ENCODE data around the gene ACSM2A.
A peak's percentile ranks its signal among the peaks of the same experiment; 100 is the strongest.
"Not testable (repeated sequence)": the region's sequence is repeated elsewhere in the genome, so short reads cannot be mapped to it uniquely, and the experiment has no call there.

ACSM2A gene

GRCh38 chr16:20451364-20451763, at the start of gene ACSM2A:
Gene ACSM2A (plus strand): TSS chr16:20451521. CDS start chr16:20460115, 8,594 bp downstream.
- not testable (repeated sequence) for DNase-seq

GRCh38 chr16:20402651-20403050, 48.7 kb upstream of the ACSM2A start:
- DNase-seq = no peak

DNA sequence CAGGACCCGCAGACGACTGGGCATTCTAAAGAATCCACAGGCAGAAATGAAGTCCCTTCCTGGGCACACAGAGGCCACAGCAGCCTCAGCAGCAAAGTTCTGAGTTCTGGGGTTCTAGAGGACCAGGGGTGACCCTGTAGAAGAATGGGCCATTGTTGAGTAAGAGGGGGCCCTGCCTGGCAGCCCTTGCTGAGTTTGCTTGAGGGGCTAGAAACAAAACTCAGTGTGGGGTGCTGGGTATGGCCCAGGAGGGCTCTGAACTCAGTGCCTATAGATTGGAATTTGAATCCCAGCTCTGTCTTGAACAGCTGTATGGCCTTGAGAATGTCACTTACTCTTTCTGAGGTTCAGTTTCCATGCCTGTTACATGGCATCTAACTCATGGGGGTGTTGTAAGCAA, 46.7 kb upstream of the ACSM2A start, which contains the start of gene PDILT:
Gene PDILT, minus strand, starts transcription at position 101 of the 400 bp plus-strand sequence. CDS start 5,437 bp downstream, outside the sequence.
- DNase-seq = no peak

- peak; percentile 64 for DNase-seq
Observed at GRCh38 chr16:20409398-20410120, 41.8 kb upstream of the ACSM2A start, which contains the start of gene ACSM5. Gene ACSM5 (plus strand): TSS chr16:20409534. CDS start chr16:20411485, 1,951 bp downstream.

GRCh38 chr16:20410121-20410723, 41.1 kb upstream of the ACSM2A start:
- no peak for DNase-seq

GRCh38 chr16:20411055-20411454, 40.3 kb upstream of the ACSM2A start:
- DNase-seq = no peak

DNA sequence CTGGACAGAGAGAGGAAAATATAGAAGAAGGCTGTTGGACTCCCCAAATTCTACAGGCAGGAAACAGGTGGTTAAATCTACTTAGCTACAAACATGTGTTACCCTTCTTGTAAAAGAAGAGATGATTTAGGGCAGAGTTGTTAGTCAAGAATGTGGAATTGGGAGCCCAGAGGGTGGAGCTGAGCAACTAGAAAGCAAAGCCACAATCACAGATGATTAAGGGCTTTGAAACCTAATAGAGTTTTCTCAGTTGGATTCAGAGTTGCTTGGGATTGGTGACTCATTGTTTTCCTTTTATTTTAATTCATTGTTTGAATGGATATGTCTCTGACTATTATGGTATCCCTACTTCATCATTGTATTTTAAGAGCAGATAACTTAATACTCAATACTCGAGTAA, 35.8 kb upstream of the ACSM2A start:
- DNase-seq = no peak

- not testable (repeated sequence) for DNase-seq
Observed at GRCh38 chr16:20419093-20419492, 32.2 kb upstream of the ACSM2A start.

DNA sequence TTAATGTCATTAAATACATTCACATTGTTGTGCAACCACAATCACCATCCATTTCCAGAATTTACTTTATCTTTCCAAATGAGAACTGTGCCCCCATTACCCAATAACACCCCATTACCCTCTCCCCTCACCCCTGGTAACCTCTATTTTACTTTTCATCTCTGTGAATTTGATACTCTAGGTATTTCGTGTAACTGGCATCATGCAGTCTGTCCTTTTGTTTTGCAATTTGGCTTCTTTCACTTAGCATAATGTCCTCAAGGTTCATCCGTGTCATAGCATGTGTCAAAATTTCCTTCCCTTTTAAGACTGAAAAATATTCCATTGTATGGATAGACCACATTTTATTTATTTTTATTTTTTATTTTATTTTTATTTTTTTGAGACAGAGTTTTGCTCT, 29.6 kb upstream of the ACSM2A start:
- not testable (repeated sequence) for DNase-seq

GRCh38 chr16:20423772-20424128, 27.6 kb upstream of the ACSM2A start:
- DNase-seq = not testable (repeated sequence)

GRCh38 chr16:20424129-20424866, 27.0 kb upstream of the ACSM2A start:
- no peak for DNase-seq

DNA sequence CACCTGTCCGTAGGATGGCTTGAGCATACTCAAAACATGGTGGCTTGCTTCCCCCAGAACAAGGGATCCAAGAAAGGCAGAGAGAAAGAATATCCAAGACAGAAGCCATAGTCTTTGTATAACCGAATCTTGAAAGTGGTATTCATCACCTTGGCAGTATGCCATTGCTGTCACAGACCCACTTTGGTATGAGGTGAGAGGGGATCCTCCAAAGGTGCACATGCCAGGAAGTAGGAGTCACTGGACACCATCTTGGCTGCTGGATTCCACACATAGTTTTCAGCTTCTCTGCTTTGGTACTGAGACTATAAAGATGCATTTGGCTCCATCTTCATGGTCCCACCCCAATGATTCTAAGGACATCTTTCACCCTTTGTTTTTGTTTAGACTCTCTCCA, 23.9 kb upstream of the ACSM2A start:
- DNase-seq = not testable (repeated sequence)

DNA sequence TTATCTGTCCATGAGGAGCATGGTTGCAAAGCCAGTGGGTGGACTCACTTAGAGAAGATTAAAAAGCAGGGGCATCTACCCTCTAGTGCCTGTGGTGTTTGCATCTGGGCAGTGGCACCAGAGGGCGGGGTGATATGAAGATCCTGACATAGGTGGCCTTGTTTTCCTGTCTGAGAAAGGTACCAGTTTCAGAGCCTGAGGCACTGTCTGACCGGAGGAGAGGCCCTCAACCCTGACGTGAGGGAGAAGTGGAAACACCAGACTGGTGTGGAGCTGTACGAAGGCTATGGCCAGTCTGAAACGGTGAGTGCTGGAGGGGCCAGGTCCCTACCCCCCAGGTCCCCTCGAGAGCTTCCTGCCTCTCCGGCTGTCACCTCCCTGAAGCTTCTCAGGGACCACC, 21.8 kb upstream of the ACSM2A start:
- not testable (repeated sequence) for DNase-seq

DNA sequence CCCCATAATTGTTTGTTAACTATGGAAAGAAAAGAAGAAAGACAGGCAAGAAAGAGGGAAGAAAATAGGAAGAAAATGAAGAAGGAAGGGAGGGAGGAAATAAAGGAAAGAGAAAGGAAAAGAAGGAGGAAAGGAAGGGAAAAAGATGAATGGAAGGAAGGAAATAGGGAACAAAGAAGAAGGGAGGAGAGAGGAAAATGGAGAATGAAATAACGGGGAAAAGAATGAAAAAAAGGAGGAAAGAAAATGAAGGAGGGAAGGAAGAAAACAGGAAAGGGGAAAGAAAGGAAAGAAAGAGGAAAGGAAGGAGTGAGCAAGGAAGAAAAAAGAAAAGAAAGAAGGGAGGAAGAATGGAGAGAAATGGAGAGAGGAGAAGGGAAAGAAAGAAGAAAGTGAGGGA, 20.8 kb upstream of the ACSM2A start:
- DNase-seq = not testable (repeated sequence)

DNA sequence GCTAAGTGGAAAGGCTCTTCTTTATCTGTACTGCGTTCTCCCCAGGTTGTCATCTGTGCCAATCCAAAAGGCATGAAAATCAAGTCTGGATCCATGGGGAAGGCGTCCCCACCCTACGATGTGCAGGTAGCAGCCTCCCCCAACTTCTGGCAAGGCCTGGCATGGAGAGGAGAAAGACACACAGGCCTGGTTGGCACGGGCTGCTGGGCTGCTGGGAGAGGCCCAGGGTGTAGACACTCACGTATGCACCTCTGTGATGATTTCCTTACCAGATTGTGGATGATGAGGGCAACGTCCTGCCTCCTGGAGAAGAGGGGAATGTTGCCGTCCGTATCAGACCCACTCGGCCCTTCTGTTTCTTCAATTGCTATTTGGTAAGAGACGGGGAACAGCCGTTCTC, 20.4 kb upstream of the ACSM2A start:
- no peak for DNase-seq

DNA sequence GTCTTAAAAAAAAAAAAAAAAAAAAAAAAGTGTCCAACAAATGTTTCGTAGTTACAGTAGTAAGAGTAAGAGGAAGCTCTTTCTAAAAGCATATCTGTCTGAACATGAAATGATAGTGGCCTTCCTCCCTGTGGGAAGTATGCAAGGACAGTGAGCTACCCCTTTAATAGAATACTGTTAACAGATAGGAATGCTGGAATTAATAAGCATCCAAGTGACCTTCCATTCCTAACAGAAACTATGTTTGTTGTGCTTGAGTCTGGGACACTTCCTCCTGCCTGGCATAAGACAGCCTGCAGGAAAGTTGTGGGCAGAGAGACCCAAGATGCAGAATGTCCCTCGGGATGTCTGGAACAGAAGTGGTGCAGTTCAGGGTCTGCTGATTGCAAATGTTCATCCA, 12.4 kb upstream of the ACSM2A start:
- DNase-seq = not testable (repeated sequence)

DNA sequence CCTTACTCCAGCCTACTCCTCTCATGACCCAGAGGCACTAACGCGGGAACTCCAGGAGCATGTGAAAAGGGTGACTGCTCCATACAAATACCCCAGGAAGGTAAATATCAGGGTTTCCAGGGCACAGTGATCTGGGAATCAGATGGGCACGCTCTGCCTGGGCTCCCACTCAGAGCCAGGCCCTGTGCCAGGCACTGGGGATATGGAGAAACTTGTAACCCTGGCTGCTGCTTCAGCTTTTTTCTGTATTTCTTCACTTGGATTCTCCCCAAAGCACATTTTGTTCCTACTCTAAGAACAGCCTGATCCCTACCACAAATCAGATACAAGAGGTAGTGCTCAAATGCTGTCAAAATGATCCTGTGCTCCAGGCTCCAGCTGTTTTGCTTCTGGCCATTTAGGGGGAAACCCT, 11.5 kb upstream of the ACSM2A start:
- DNase-seq = not testable (repeated sequence)

DNA sequence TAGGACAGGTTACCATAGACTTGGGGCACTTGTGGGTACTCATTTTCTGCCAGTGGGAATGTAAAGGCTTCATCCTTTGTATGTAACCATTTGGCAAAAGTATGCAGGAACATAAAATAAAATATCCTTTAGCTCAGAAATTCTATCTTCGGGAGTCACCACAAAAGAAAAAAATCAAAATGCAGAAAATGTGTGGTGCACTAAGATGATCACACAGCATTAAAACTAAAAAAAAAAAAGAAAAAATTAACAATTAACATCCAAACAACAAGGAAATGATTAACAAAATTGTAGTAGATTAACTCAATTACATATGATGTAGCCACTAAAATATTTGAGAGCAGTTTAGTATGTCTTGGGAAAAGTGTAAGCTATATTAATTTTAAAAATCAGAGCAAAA, 10.6 kb upstream of the ACSM2A start:
- not testable (repeated sequence) for DNase-seq

DNA sequence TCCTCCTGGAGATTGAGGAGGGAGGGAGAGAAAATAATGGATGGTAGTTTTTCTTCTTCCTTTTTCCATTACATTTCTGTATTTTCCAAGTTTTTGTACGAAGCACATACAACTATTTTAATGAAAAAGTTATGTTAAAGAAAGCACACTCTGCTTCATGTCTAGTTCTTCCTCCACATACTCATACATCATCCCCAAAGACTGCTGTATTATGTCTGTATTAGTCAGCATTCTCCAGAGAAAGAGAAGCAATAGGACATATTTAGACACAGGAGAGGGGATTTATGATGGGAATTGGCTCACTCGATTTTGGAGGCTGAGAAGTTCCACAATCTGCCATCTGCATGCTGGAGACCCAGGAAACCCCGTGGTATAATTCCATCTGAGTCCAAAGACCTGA, 10.1 kb upstream of the ACSM2A start:
- no peak for DNase-seq

GRCh38 chr16:20441859-20442258, 9.5 kb upstream of the ACSM2A start:
- DNase-seq = not testable (repeated sequence)

DNA sequence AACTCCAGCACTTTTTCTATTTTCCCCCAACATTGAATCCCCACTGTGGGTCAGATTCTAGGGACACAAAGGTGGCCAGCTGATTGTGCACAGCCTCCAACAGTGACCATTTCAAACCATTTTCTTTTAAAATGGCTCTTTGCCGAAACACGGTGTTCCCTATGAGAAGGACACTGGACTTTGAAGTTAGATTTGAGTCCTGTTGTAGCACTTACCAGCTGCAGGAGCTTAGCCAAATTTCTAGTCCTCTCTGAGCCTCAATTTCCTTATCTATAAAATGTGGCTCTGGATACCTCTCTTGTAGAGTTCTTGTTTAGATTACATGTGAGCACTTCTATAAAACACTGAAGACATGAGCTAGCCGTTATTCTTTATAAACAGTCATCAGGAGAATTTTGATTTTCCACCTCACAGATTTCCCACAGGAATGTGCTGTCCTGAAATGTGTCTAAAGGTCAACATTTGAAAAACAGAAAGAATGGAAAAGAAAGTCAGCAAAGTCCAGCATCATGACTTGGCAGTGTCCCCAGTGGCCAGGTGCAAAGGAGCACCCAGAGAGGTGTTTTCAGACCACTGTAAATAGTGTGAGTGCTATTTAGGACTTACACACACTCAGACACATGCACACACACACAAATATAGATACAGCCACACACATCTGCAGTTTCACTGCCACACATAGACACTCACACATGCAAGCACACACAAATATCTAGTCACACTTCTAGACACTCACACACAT, 4.5 kb upstream of the ACSM2A start:
- DNase-seq = not testable (repeated sequence)

- DNase-seq = not testable (repeated sequence)
Observed at GRCh38 chr16:20453633-20454032, 2.3 kb downstream of the ACSM2A start.

GRCh38 chr16:20459227-20459626, 7.9 kb downstream of the ACSM2A start:
- not testable (repeated sequence) for DNase-seq
